K562 (cell line): Measurements from ENCODE around the gene PRMT2. TPM values are rescaled to one million over a fixed set of nuclear protein-coding genes. Genes with fewer than 3 reads are reported as not detected.

Source experiments
- ATAC-seq: fragments of 200-7000 bp; cut with Tn5 transposase; 3 replicates; pipeline ENCODE4 v1.9.1; 2020; ENCODE audit warnings: moderate library complexity
- BruUV-seq: library from RNA; stranded (reverse); fragments of 400-500 nt; replicated peaks from 2 replicates; lab custom pipeline; 2021; lab: Mats Ljungman, UMichigan
- CTCF ChIA-PET: fragments of 300-600 bp; formaldehyde crosslinking; extraction: SDS; loops from one replicate; lab custom pipeline; 2021; ENCODE audit warnings: low intra/inter-chr PET ratio; lab: Yijun Ruan, JAX
- POLR2A ChIA-PET: fragments of 300-600, 350-650 bp; sonication (Branson Sonifier 250); formaldehyde crosslinking; extraction: SDS; loops from one replicate; lab custom pipeline; 2021; ENCODE audit warnings: antibody characterized with exemption, inconsistent platforms; lab: Yijun Ruan, JAX
- DNase-seq, 4 experiments: peaks; one replicate each; pipeline versions ENCODE4 v3.0.0 to v3.0.0-alpha.2; 2011 to 2018; ENCODE audit warnings: low spot score in 3 of 4, mixed read lengths in 3 of 4; ENCODE audit errors: extremely low read depth in 1 of 4
- FAIRE-seq: peaks from 2 replicates; lab custom pipeline; 2011; peaks lifted over from hg19 to GRCh38; lab: Jason Lieb, UNC
- H2AFZ ChIP-seq: 2 replicates; pipeline ENCODE4 v1.6.0; 2011; ENCODE audit warnings: low read depth, low read length, control low read depth, inconsistent platforms
- H3K27ac ChIP-seq: fragments of 200-600 bp; 3 replicates; pipeline ENCODE4 v1.8.0; 2011; ENCODE audit warnings: low read depth, mild to moderate bottlenecking, control low read depth, inconsistent platforms, low read length, moderate library complexity, mixed read lengths; ENCODE audit errors: extremely low read depth
- H3K27me3 ChIP-seq, 2 experiments: fragments of 300-600 bp in 1 of 2; 2 replicates in 1 of 2; 3 replicates in 1 of 2; pipeline versions ENCODE4 v1.6.0 to v1.8.0; 2011; ENCODE audit warnings: inconsistent platforms in 2 of 2, low read length in 2 of 2, mild to moderate bottlenecking in 1 of 2, mixed read lengths in 1 of 2, moderate library complexity in 1 of 2; ENCODE audit not compliant: control insufficient read depth in 2 of 2, insufficient read depth in 2 of 2
- H3K36me3 ChIP-seq: fragments of 300-600 bp; 3 replicates; pipeline ENCODE4 v1.8.0; 2011; ENCODE audit warnings: mild to moderate bottlenecking, low read length, inconsistent platforms; ENCODE audit not compliant: control insufficient read depth, insufficient read depth
- H3K4me1 ChIP-seq, 2 experiments: fragments of 200-600 bp in 1 of 2; replicated peaks in 1 of 2; 2 replicates in 1 of 2; 3 replicates in 1 of 2; pipeline versions ENCODE4 v1.5.1 to v1.8.0; 2011; ENCODE audit warnings: inconsistent platforms in 2 of 2, low read length in 2 of 2, mild to moderate bottlenecking in 1 of 2, mixed read lengths in 1 of 2, moderate library complexity in 1 of 2; ENCODE audit not compliant: control insufficient read depth in 2 of 2, insufficient read depth in 2 of 2
- H3K4me2 ChIP-seq: 2 replicates; pipeline ENCODE4 v1.6.1; 2011; ENCODE audit warnings: low read length, control low read depth, inconsistent platforms, mixed read lengths; ENCODE audit not compliant: insufficient read depth
- H3K4me3 ChIP-seq: fragments of 200-600 bp; sonication (generic), shearing (Covaris generic); 2 replicates; pipeline ENCODE4 v1.5.1; 2016; ENCODE audit warnings: control low read depth, inconsistent platforms
- H3K79me2 ChIP-seq: fragments of 200-600 bp; 3 replicates; pipeline ENCODE4 v1.8.0; 2011; ENCODE audit warnings: low read length, inconsistent platforms; ENCODE audit not compliant: control insufficient read depth, insufficient read depth
- H3K9ac ChIP-seq, 2 experiments: 2 replicates each; pipeline versions ENCODE4 v1.6.0 to v1.6.1; 2011; ENCODE audit warnings: low read depth in 2 of 2, low read length in 2 of 2, control low read depth in 1 of 2, inconsistent platforms in 1 of 2, mild to moderate bottlenecking in 1 of 2, mixed read lengths in 1 of 2; ENCODE audit not compliant: insufficient read depth in 1 of 2
- H3K9me1 ChIP-seq: one replicate; pipeline ENCODE4 v1.6.0; 2011; ENCODE audit warnings: inconsistent platforms, mild to moderate bottlenecking, low read length, moderate library complexity; ENCODE audit not compliant: control insufficient read depth, insufficient read depth
- H3K9me3 ChIP-seq: replicated peaks from 2 replicates; pipeline ENCODE4 v1.5.1; 2011; ENCODE audit warnings: low read depth, low read length, inconsistent platforms; ENCODE audit not compliant: control insufficient read depth, insufficient read depth
- H4K20me1 ChIP-seq: replicated peaks from 2 replicates; pipeline ENCODE4 v1.6.1; 2011; ENCODE audit warnings: low read length, inconsistent platforms, mixed read lengths; ENCODE audit not compliant: control insufficient read depth, insufficient read depth
- FOXM1 ChIP-seq, 2 experiments: fragments of 450-650 bp in 1 of 2; sonication (generic) in 1 of 2; formaldehyde crosslinking in 1 of 2; IDR thresholded peaks; 2 replicates each; pipeline versions ENCODE4 v1.6.1 to v1.9.0; 2017 to 2022; ENCODE audit warnings: low read depth in 2 of 2, mild to moderate bottlenecking in 2 of 2, missing genetic modification reagents in 1 of 2, moderate library complexity in 1 of 2
- MNT ChIP-seq, 2 experiments: fragments of 450-650 bp; conservative IDR thresholded peaks; 2 replicates each; pipeline ENCODE4 v1.6.1; 2017; ENCODE audit warnings: mild to moderate bottlenecking in 2 of 2, moderate library complexity in 2 of 2
- MYC ChIP-seq, 2 experiments: fragments of 250-450 bp in 1 of 2; sonication (Bioruptor Pico) in 1 of 2; IDR thresholded peaks; 2 replicates each; pipeline versions ENCODE4 v1.5.1 to v1.6.1; 2012 to 2021; ENCODE audit warnings: low read depth in 2 of 2, borderline replicate concordance in 1 of 2, improper control_type of control experiment in 1 of 2, low read length in 1 of 2, mild to moderate bottlenecking in 1 of 2, moderate library complexity in 1 of 2
- NR2C2 ChIP-seq, 2 experiments: fragments of 200-800 bp in 1 of 2; sonication (Bioruptor generic) in 1 of 2; sonication (generic) in 1 of 2; formaldehyde crosslinking in 1 of 2; IDR thresholded peaks; 2 replicates each; pipeline versions ENCODE4 v1.6.1 to v1.8.0; 2016 to 2022; ENCODE audit warnings: mild to moderate bottlenecking in 1 of 2, missing compliant biosample characterization in 1 of 2, missing genetic modification characterization in 1 of 2, missing genetic modification reagents in 1 of 2
- SAFB ChIP-seq: fragments of 200-400 bp; formaldehyde crosslinking; IDR thresholded peaks from 2 replicates; pipeline ENCODE4 v1.6.1; 2017; ENCODE audit warnings: low read depth, low read length, borderline replicate concordance
- ZBTB11 ChIP-seq, 3 experiments: fragments of 200-800 bp in 1 of 3; fragments of 250-450 bp in 1 of 3; fragments of 450-650 bp in 1 of 3; sonication (Bioruptor Pico) in 1 of 3; sonication (Bioruptor generic) in 1 of 3; formaldehyde crosslinking in 1 of 3; IDR thresholded peaks; 2 replicates each; pipeline versions ENCODE4 v1.6.1 to v1.8.0; 2016 to 2022; ENCODE audit warnings: mild to moderate bottlenecking in 2 of 3, missing genetic modification characterization in 2 of 3, missing compliant biosample characterization in 1 of 3, moderate library complexity in 1 of 3
- ZNF224 ChIP-seq: sonication (generic); formaldehyde crosslinking; IDR thresholded peaks from 2 replicates; pipeline ENCODE4 v1.8.0; 2022; ENCODE audit warnings: mild to moderate bottlenecking, missing genetic modification reagents
- ZNF347 ChIP-seq: fragments of 450-650 bp; formaldehyde crosslinking; IDR thresholded peaks from 2 replicates; pipeline ENCODE4 v1.4.0; 2020; ENCODE audit warnings: low read depth, mild to moderate bottlenecking, moderate library complexity
- ZNF431 ChIP-seq: sonication (generic); formaldehyde crosslinking; IDR thresholded peaks from 2 replicates; pipeline ENCODE4 v1.8.0; 2022; ENCODE audit warnings: mild to moderate bottlenecking, missing genetic modification reagents
- ZNF639 ChIP-seq, 2 experiments: fragments of 200-800 bp in 1 of 2; sonication (Bioruptor generic) in 1 of 2; sonication (generic) in 1 of 2; formaldehyde crosslinking in 1 of 2; IDR thresholded peaks in 1 of 2; conservative IDR thresholded peaks in 1 of 2; 2 replicates each; pipeline versions ENCODE4 v1.5.0 to v1.6.1; 2016 to 2020; ENCODE audit warnings: missing compliant biosample characterization in 1 of 2, missing genetic modification characterization in 1 of 2, missing genetic modification reagents in 1 of 2
- ZNF778 ChIP-seq: fragments of 450-650 bp; formaldehyde crosslinking; IDR thresholded peaks from 2 replicates; pipeline ENCODE4 v1.4.0; 2020; ENCODE audit warnings: mild to moderate bottlenecking, moderate library complexity
- whole genome bisulfite sequencing: fragments of 100-300 bp; shearing (Covaris generic); methylation state at CpG from one replicate; pipeline ENCODE4 v1.1.6; 2016; ENCODE audit warnings: low coverage, mixed read lengths; ENCODE audit not compliant: insufficient coverage; ENCODE audit errors: missing lambda C conversion rate; 5-methylcytosine and 5-hydroxymethylcytosine counted together
- in situ Hi-C: fragments of 300-500 bp; cut with MboI; formaldehyde crosslinking; loops from 4 replicates; pipeline ENCODE4 v1.15.0; 2018; ENCODE audit warnings: inconsistent platforms, mixed read lengths
- intact Hi-C: fragments of 100-400 bp; cut with micrococcal nuclease; formaldehyde crosslinking; loops from 2 replicates; pipeline ENCODE4 v1.14.2; 2022
- polyA plus RNA-seq, 8 experiments: library from polyadenylated mRNA; depleted of rRNA in 4 of 8; stranded (reverse) in 5 of 8; unstranded in 3 of 8; fragments of >200 nt; fragmentation: Nextera tagmentation in 2 of 8; fragmentation: Illumina TruSeq in 1 of 8; extraction: Ambion mirVana in 2 of 8; extraction: Trizol in 1 of 8; gene quantifications; 2 replicates each; pipeline versions ENCODE4 v1.2.1 to v1.2.3, GENCODE V29; 2011 to 2014; ENCODE audit warnings: inconsistent platforms in 1 of 8, missing spikeins in 1 of 8
- total RNA-seq, 7 experiments: library from RNA; depleted of rRNA in 6 of 7; stranded (reverse); fragments of >200 nt in 6 of 7; fragmentation: Illumina TruSeq in 2 of 7; extraction: Trizol in 2 of 7; gene quantifications; 2 replicates each; pipeline versions ENCODE4 v1.2.1 to v1.2.3, GENCODE V29; 2011 to 2021; ENCODE audit warnings: low replicate concordance in 1 of 7

PRMT2 gene
- total and polyA plus RNA-seq, 9 of the 15 experiments (the other 6 are each of a cell fraction or from before 2014, with no cell fraction given) = 37.2 to 85.7 (median 59.3) TPM

- peak; percentile 78 for TF ChIP-seq MYC (IDR thresholded peaks at IDR 0.05; ENCODE audit: low read depth, low read length)
- peak; percentile 46; the same call in 1 of the 2 replicates for TF ChIP-seq MYC (CRISPR knock-in tag; IDR thresholded peaks at IDR 0.05; ENCODE audit: borderline replicate concordance, low read depth)
- TF ChIP-seq FOXM1 (IDR thresholded peaks at IDR 0.05; ENCODE audit: low read depth) = 0 out of 2 replicates have a peak, but pooled peaks have one; percentile 31
- TF ChIP-seq FOXM1 (CRISPR knock-in tag; IDR thresholded peaks at IDR 0.05; ENCODE audit: low read depth) = no peak
Observed at GRCh38 chr21:46634966-46635323, 529 bp upstream of the PRMT2 start (continued).

- peaks cover 14 to 25% of the 10 kb centered on the region in 2 experiments; a peak in 4 of 5 replicates for H3K4me1 ChIP-seq
- intact Hi-C loops = no loop called here
- TF ChIP-seq ZNF347 (CRISPR knock-in tag) (no peak), ZNF639 (CRISPR knock-in tag; conservative IDR thresholded peaks at IDR 0.05 in 1 of 2, IDR thresholded peaks at IDR 0.05 in 1 of 2) (peak in 1 of 2 experiments; percentile 61; a peak in 1 of 4 replicates), NR2C2 (CRISPR knock-in tag; IDR thresholded peaks at IDR 0.05) (no peak), NR2C2 (tag; IDR thresholded peaks at IDR 0.05) (peak; percentile 5; the same call in 1 of the 2 replicates), ZNF224 (CRISPR knock-in tag) (peak; percentile 24; the same call in 1 of the 2 replicates), MNT (conservative IDR thresholded peaks at IDR 0.05) (0 out of 4 replicates have a peak, but pooled peaks of 1 of the 2 experiments have one; percentile 4), ZNF431 (CRISPR knock-in tag) (0 out of 2 replicates have a peak, but pooled peaks have one; percentile 10), SAFB (no peak), ZBTB11 (CRISPR knock-in tag; IDR thresholded peaks at IDR 0.05) (0 out of 6 replicates have a peak, but pooled peaks of 1 of the 3 experiments have one; percentile 9), ZNF778 (CRISPR knock-in tag) (no peak)
Observed at GRCh38 chr21:46636181-46636512, 673 bp downstream of the PRMT2 start.

More at GRCh38 chr21:46636181-46636512, 673 bp downstream of the PRMT2 start:
- peaks cover 45% of the 10 kb centered on the region for H3K79me2 ChIP-seq
- ChIA-PET CTCF (no interaction called here), POLR2A (interaction anchor here (0.6 to 1.8 kb wide), 12 partner anchors 8 to 684 kb away, joined by 3 to 9 read pairs (median 4); no protein-coding TSS in a partner anchor)
- no peaks in the 10 kb centered on the region for H3K9me1 ChIP-seq
- no peaks in the 10 kb centered on the region for H3K27me3 ChIP-seq
- no peak for DNase-seq
- H4K20me1 ChIP-seq = no peaks in the 10 kb centered on the region
- no peak for ATAC-seq
- BruUV-seq = no TSS peak
- H3K4me3 ChIP-seq = peak overlapping the region; percentile 63
- in situ Hi-C loops = no loop called here
- peak overlapping the region; percentile 97 for H3K27ac ChIP-seq
- WGBS = 6% methylated on average over 8 of the region's 8 CpGs
- H3K36me3 ChIP-seq = peaks cover 26% of the 10 kb centered on the region; the same call in 2 of the 3 replicates
- no peak for FAIRE-seq
- peak overlapping the region; percentile 95 to 100 for H3K9ac ChIP-seq
- H3K4me2 ChIP-seq = peak overlapping the region; percentile 99
- H3K9me3 ChIP-seq = no peaks in the 10 kb centered on the region
- peak overlapping the region; percentile 96 for H2AFZ ChIP-seq
